Stimulated activated naive CD8-positive, alpha-beta T cell treated with anti-CD3 and anti-CD28 coated beads, Interleukin-15, Interleukin-2, amounts not matched to agents 100 ng/mL and 50 ng/mL, for 24 hours (primary cell): ENCODE measurements around the gene PDZD2.
"Not testable (repeated sequence)": the region's sequence is repeated elsewhere in the genome, so short reads cannot be mapped to it uniquely, and the experiment has no call there.

Experiments
- H3K27ac Mint-ChIP-seq: one replicate; pipeline ENCODE4 v1.8.0; 2021; ENCODE audit warnings: mild to moderate bottlenecking, mixed read lengths
- H3K27me3 Mint-ChIP-seq: one replicate; pipeline ENCODE4 v1.8.0; 2021; ENCODE audit warnings: mixed read lengths
- H3K36me3 Mint-ChIP-seq: one replicate; pipeline ENCODE4 v1.8.0; 2021; ENCODE audit warnings: low read depth, mixed read lengths
- H3K4me1 Mint-ChIP-seq: one replicate; pipeline ENCODE4 v1.8.0; 2021; ENCODE audit warnings: low read depth, mixed read lengths
- H3K4me3 Mint-ChIP-seq: one replicate; pipeline ENCODE4 v1.8.0; 2021; ENCODE audit warnings: mild to moderate bottlenecking, mixed read lengths
- H3K9me3 Mint-ChIP-seq: one replicate; pipeline ENCODE4 v1.8.0; 2021; ENCODE audit warnings: mixed read lengths

Gene PDZD2

GRCh38 chr5:32004404-32004803, 365.5 kb downstream of the PDZD2 start:
- Mint-ChIP-seq H3K36me3 (no peaks in the 10 kb centered on the region), H3K27me3 (no peaks in the 10 kb centered on the region), H3K9me3 (no peaks in the 10 kb centered on the region), H3K27ac (no peak overlapping the region), H3K4me3 (no peak overlapping the region), H3K4me1 (no peaks in the 10 kb centered on the region)

DNA sequence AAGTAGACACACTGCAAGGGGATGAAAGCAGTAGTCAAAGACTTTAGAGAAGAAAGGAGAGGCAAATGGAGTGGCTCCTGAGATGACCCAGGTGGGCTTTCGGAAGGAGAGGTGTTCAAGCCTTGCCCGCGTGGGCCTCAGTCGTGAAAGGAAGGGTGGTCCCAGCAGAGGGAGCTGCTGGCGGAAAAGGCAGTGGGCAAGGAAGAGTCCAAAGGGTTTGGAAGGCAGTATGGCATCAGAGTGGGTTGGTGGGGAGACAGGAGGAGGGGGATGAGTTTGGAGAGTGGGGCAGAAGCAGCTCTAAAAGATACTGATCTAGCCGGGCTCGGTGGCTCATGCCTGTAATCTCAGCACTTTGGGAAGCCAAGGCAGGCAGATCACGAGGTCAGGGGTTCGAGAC, 369.8 kb downstream of the PDZD2 start:
- Mint-ChIP-seq H3K36me3 (no peaks in the 10 kb centered on the region), H3K4me1 (no peaks in the 10 kb centered on the region), H3K27ac (no peak overlapping the region), H3K27me3 (no peaks in the 10 kb centered on the region), H3K9me3 (no peaks in the 10 kb centered on the region), H3K4me3 (no peak overlapping the region)

GRCh38 chr5:32013658-32014057, 374.7 kb downstream of the PDZD2 start:
- no peak overlapping the region for H3K27ac Mint-ChIP-seq
- no peak overlapping the region for H3K4me3 Mint-ChIP-seq
- H3K4me1 Mint-ChIP-seq: peaks cover 3% of the 10 kb centered on the region
- H3K36me3 Mint-ChIP-seq: no peaks in the 10 kb centered on the region
- H3K27me3 Mint-ChIP-seq: no peaks in the 10 kb centered on the region
- no peaks in the 10 kb centered on the region for H3K9me3 Mint-ChIP-seq

- H3K9me3 Mint-ChIP-seq: no peaks in the 10 kb centered on the region
- H3K36me3 Mint-ChIP-seq: no peaks in the 10 kb centered on the region
- no peaks in the 10 kb centered on the region for H3K27me3 Mint-ChIP-seq
- H3K27ac Mint-ChIP-seq: no peak overlapping the region
- peaks cover 5% of the 10 kb centered on the region for H3K4me1 Mint-ChIP-seq
- H3K4me3 Mint-ChIP-seq: no peak overlapping the region
Observed at GRCh38 chr5:32014096-32014745, 375.3 kb downstream of the PDZD2 start.

DNA sequence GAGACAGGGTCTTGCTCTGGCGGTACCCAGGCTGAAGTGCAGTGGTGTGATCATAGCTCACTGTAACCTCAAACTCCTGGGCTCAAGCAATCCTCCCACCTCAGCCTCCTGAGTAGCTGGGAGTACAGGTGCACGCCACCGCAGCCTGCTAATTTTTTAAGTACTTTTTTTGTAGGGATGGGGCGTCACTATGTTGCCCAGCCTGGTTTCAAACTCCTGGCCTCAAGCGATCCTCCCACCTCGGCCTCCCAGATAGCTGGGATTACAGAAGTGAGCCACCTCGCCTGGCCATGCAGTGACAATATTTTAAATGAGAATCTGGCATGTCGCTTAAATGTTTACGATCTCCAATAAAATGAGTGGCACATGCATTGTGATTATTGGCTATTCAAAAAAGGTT, 376.3 kb downstream of the PDZD2 start:
- H3K9me3 Mint-ChIP-seq, H3K27ac Mint-ChIP-seq, H3K4me1 Mint-ChIP-seq, H3K4me3 Mint-ChIP-seq, H3K36me3 Mint-ChIP-seq, H3K27me3 Mint-ChIP-seq: not testable (repeated sequence)

- H3K36me3 Mint-ChIP-seq: no peaks in the 10 kb centered on the region
- H3K4me1 Mint-ChIP-seq: peaks cover 14% of the 10 kb centered on the region
- H3K27me3 Mint-ChIP-seq: no peaks in the 10 kb centered on the region
- H3K9me3 Mint-ChIP-seq: no peaks in the 10 kb centered on the region
- H3K4me3 Mint-ChIP-seq: no peak overlapping the region
- H3K27ac Mint-ChIP-seq: no peak overlapping the region
Observed at GRCh38 chr5:32017692-32018367, 378.9 kb downstream of the PDZD2 start.

DNA sequence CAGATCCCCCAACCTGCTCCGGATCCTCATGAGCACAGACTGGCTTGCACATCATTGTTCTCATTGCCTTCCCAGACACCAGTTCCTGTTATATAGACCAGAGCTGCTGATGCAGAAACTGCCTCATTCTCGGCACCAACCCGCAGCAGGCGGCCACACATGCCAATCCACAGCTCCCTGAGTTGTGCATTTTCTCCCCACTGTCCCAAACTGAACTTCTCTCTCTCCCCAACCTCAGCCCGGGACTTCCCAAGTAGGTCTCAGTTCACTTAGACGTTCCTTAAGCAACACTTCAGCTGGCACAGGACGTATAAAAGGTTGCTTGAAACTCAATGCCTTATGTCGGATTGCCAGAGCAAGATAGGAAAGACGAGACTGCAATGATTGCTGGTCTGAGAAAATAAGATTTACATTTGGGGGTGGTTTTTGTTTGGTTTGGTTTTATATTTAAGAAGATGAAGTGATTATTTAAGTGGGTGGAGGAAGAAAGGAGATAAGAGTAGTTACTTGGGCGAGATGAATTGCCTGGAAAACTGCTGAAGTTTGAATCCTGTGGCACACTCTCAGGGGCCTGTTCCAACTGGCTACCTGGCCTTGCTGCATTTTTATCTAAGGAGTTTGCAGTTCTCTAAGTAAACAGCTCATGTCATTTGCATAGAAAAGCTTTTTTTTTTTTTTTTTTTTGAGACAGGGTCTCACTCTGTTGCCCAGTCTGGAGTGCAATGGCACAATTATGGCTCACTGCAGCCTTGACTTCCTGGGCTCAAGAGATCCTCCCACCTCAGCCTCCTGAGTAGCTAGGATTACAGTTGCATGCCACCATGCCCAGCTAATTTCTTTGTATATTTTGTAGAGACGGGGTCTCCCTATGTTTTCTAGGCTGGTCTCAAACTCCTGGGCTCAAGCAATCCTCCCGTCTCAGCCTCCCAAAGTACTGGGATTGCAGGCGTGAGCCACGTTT, 379.8 kb downstream of the PDZD2 start:
- no peak overlapping the region for H3K4me3 Mint-ChIP-seq
- no peaks in the 10 kb centered on the region for H3K36me3 Mint-ChIP-seq
- no peaks in the 10 kb centered on the region for H3K9me3 Mint-ChIP-seq
- no peaks in the 10 kb centered on the region for H3K27me3 Mint-ChIP-seq
- H3K27ac Mint-ChIP-seq: no peak overlapping the region
- H3K4me1 Mint-ChIP-seq: peaks cover 14% of the 10 kb centered on the region

- no peaks in the 10 kb centered on the region for H3K36me3 Mint-ChIP-seq
- peak overlapping the region; percentile 60 for H3K4me3 Mint-ChIP-seq
- H3K27me3 Mint-ChIP-seq: no peaks in the 10 kb centered on the region
- peak overlapping the region; percentile 42 for H3K27ac Mint-ChIP-seq
- no peaks in the 10 kb centered on the region for H3K9me3 Mint-ChIP-seq
- peaks cover 14% of the 10 kb centered on the region for H3K4me1 Mint-ChIP-seq
Observed at GRCh38 chr5:32020271-32020670, 381.3 kb downstream of the PDZD2 start.

DNA sequence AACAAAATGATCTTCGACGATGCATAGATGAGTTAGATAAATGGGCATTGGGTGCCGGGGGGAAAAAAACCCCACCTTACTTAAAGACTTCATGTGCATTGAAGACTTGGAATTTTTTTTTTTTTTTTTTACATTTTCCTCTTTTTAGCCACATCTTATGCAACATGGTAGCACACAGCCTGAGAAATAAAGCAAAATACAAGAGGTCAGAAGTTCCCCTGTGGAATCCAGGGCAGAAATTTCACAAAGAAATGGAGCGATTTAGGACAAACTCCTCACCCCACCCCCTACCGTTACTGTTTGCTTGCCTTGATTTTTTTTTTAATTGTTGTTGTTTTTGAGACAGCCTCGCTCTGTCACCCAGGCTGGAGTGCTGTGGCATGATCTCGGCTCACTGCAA, 382.0 kb downstream of the PDZD2 start:
- Mint-ChIP-seq H3K4me1 (peaks cover 14% of the 10 kb centered on the region), H3K9me3 (no peaks in the 10 kb centered on the region), H3K36me3 (no peaks in the 10 kb centered on the region), H3K4me3 (peak overlapping the region; percentile 60), H3K27me3 (no peaks in the 10 kb centered on the region), H3K27ac (no peak overlapping the region)

DNA sequence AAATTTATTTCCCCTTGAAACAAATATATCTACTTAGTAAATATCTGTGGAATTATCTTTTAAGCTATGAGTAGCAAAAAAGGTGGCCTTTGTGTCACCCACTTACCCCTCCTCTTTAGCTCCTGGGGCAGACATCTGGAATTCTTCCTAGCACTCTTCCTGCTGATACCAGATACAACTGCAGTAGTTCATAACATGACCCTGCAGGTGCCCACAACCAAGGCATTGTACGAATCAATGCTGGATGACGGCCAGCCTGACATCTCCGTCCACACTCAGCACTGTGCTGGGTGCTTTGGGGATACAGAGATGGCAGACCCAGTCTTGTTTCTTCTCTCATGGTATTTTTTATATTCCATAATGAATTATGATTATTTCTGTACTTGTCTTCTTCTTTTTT, 382.8 kb downstream of the PDZD2 start:
- no peaks in the 10 kb centered on the region for H3K27me3 Mint-ChIP-seq
- H3K4me1 Mint-ChIP-seq: peaks cover 14% of the 10 kb centered on the region
- no peak overlapping the region for H3K27ac Mint-ChIP-seq
- H3K4me3 Mint-ChIP-seq: no peak overlapping the region
- H3K36me3 Mint-ChIP-seq: no peaks in the 10 kb centered on the region
- H3K9me3 Mint-ChIP-seq: no peaks in the 10 kb centered on the region

GRCh38 chr5:32022638-32023037, 383.7 kb downstream of the PDZD2 start:
- no peaks in the 10 kb centered on the region for H3K27me3 Mint-ChIP-seq
- peaks cover 14% of the 10 kb centered on the region for H3K4me1 Mint-ChIP-seq
- no peaks in the 10 kb centered on the region for H3K9me3 Mint-ChIP-seq

GRCh38 chr5:32023816-32024215, 384.9 kb downstream of the PDZD2 start:
- no peaks in the 10 kb centered on the region for H3K27me3 Mint-ChIP-seq
- peaks cover 9% of the 10 kb centered on the region for H3K4me1 Mint-ChIP-seq
- H3K9me3 Mint-ChIP-seq: no peaks in the 10 kb centered on the region
- H3K4me3 Mint-ChIP-seq: no peak overlapping the region
- H3K27ac Mint-ChIP-seq: no peak overlapping the region
- no peaks in the 10 kb centered on the region for H3K36me3 Mint-ChIP-seq

More at GRCh38 chr5:32022638-32023037, 383.7 kb downstream of the PDZD2 start:
- Mint-ChIP-seq H3K27ac (no peak overlapping the region), H3K36me3 (no peaks in the 10 kb centered on the region), H3K4me3 (no peak overlapping the region)

DNA sequence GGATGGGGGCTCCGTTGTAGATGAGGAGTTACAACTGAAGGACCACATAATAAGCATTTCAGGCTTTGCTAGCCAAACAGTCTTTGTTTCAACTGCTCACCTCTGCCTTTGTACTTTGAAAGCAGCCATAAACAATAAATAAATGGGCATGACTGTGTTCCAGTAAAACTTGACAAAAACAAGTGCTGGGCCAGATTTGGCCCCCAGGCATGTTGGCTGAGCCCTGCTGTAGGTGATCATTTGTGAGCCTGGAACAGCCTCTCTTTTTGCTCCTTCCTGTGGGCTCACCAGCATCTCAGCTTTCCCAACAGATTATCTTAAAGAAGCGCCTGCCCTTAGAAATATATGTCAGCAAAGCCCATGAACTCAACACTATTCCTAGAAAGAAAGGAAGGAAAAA, 385.8 kb downstream of the PDZD2 start:
- Mint-ChIP-seq H3K36me3 (no peaks in the 10 kb centered on the region), H3K4me1 (peaks cover 9% of the 10 kb centered on the region), H3K9me3 (no peaks in the 10 kb centered on the region), H3K27ac (no peak overlapping the region), H3K4me3 (no peak overlapping the region), H3K27me3 (no peaks in the 10 kb centered on the region)

- H3K9me3 Mint-ChIP-seq: no peaks in the 10 kb centered on the region
- no peak overlapping the region for H3K4me3 Mint-ChIP-seq
- no peak overlapping the region for H3K27ac Mint-ChIP-seq
- no peaks in the 10 kb centered on the region for H3K27me3 Mint-ChIP-seq
- H3K4me1 Mint-ChIP-seq: no peaks in the 10 kb centered on the region
- H3K36me3 Mint-ChIP-seq: no peaks in the 10 kb centered on the region
Observed at GRCh38 chr5:32027093-32027716, 388.3 kb downstream of the PDZD2 start.
